ENCODE measurements around the gene SLC16A10.

DNA sequence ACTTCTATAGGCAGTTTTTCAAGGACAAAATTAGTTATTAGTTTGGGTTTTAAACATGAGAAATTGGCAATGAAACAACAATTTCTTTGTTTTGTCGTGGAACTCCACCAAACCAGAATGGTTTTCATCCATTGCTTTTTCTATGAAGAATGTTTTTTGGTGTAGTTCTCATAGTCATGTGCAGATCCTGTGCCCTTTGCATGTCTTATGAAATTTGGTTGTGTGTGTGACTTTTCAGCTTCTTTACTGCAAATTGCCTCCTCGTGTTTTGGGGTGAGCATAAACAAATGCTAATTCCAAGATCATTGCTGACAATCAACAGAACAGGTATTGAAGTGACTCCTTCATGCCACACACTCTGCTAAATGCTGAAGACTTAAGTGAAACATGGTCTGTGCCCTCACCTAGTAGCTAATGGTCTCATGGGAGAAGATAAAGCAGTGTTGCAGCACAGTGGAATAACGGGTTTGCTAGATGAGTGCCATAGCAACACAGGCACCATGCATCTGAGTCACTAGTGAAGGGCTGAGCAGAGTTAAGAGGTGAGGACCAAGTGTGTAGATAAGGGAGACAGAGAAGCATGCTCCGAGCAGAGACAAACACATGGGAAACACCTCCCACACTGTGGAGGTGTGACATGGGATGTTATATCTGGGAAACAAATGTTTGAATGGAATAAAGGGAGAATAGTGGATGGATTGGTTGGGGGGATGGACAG, 120.0 kb downstream of the SLC16A10 start:
- no peak for TF ChIP-seq JUNB (IDR thresholded peaks at IDR 0.05; ENCODE audit: unreplicated experiment)
- no peak for TF ChIP-seq POLR2AphosphoS5 (IDR thresholded peaks at IDR 0.05; ENCODE audit: low read depth)
- no peak for TF ChIP-seq EZH2phosphoT487 (IDR thresholded peaks at IDR 0.05; ENCODE audit: unreplicated experiment)
- TF ChIP-seq, protein P1, sequence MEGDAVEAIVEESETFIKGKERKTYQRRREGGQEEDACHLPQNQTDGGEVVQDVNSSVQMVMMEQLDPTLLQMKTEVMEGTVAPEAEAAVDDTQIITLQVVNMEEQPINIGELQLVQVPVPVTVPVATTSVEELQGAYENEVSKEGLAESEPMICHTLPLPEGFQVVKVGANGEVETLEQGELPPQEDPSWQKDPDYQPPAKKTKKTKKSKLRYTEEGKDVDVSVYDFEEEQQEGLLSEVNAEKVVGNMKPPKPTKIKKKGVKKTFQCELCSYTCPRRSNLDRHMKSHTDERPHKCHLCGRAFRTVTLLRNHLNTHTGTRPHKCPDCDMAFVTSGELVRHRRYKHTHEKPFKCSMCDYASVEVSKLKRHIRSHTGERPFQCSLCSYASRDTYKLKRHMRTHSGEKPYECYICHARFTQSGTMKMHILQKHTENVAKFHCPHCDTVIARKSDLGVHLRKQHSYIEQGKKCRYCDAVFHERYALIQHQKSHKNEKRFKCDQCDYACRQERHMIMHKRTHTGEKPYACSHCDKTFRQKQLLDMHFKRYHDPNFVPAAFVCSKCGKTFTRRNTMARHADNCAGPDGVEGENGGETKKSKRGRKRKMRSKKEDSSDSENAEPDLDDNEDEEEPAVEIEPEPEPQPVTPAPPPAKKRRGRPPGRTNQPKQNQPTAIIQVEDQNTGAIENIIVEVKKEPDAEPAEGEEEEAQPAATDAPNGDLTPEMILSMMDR (conservative IDR thresholded peaks at IDR 0.05; ENCODE audit: low read depth in 2 of 2): no peak
- no peak for TF ChIP-seq EZH2 (IDR thresholded peaks at IDR 0.05; ENCODE audit: low read depth, unreplicated experiment)
- TF ChIP-seq NANOG (IDR thresholded peaks at IDR 0.05; ENCODE audit: borderline replicate concordance): no peak

Measured in GM23338 (cell line).